ENCODE results near the gene GSDMA. TPM values are rescaled to one million over a fixed set of nuclear protein-coding genes. Genes with fewer than 3 reads are reported as not detected.

The GSDMA gene
- total RNA-seq, 1 experiment from 2014 or later: not detected

DNA sequence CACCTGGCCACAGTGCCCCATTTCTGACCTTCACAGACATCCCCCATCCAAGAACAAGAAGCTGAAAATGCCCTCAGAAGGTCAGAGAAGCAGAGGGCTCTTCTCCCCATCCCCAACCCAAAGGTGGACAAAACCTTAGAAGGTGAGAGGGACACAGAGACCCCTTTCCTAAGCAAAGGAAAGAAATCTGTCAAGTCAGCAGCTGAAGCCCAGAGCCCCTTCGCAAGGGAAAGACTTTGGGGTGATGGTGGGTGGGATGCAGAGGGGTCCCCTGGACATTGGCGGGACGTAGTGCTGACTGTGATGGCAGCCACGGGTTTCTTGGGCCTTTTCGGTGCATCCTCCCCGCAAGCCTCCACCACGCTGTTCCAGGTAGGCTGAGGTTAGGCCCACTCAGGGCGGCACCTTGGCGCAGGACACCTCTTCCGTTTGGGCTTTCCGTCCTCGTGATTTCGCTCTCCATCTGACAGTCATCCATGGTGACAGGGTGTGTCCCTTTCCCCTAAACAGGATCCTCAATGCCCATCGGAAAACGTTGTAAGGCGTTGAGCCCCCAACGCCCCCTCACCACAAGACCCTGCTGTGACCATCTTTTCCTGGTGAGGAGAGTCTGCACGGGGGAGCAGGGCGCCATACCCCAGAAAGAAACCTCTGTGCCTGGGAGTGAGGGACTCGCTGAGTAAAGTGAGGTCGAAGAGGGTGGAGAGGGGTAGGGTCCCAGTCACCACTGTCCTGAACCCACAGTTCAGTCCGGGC lies 10.7 kb upstream of the GSDMA start:
- no peak overlapping the region for H3K9ac ChIP-seq (ENCODE audit: extremely low read depth, insufficient read length, low read length)

More for the DNA sequence above, 10.7 kb upstream of the GSDMA start:
- Histone ChIP-seq H3K27ac (ENCODE audit: insufficient read length, low read depth, low read length) (no peak overlapping the region), H3K27me3 (ENCODE audit: insufficient read depth, low read length) (no peaks in the 10 kb centered on the region), H3K23ac (ENCODE audit: insufficient read length, low read depth, low read length) (no peak overlapping the region), H3K18ac (ENCODE audit: insufficient read length, low read depth, low read length) (peak overlapping the region; percentile 59), H3K79me1 (ENCODE audit: insufficient read depth, low read depth, low read length, poor library complexity, severe bottlenecking) (no peaks in the 10 kb centered on the region), H3K4me1 (ENCODE audit: insufficient read depth, low read length) (peaks cover 2% of the 10 kb centered on the region; the same call in 1 of the 2 replicates), H3K9me3 (ENCODE audit: control insufficient read depth, low read depth, low read length) (no peaks in the 10 kb centered on the region), H2BK12ac (ENCODE audit: insufficient read length, low read depth, low read length) (no peak overlapping the region), H3K4me2 (ENCODE audit: insufficient read depth, insufficient read length, low read length) (peak overlapping the region; percentile 58), H3K56ac (ENCODE audit: insufficient read length, low read depth, low read length) (no peak overlapping the region), H4K5ac (ENCODE audit: insufficient read length, low read depth, low read length) (no peak overlapping the region), H2AFZ (ENCODE audit: low read length) (no peak overlapping the region), H2BK120ac (ENCODE audit: low read depth, low read length, poor library complexity, severe bottlenecking) (no peak overlapping the region), H2BK15ac (ENCODE audit: low read depth, low read length) (no peak overlapping the region), H3K14ac (ENCODE audit: insufficient read depth, low read length) (peak overlapping the region; percentile 49; the same call in 1 of the 2 replicates), H3K23me2 (ENCODE audit: insufficient read length, low read depth, low read length, poor library complexity, severe bottlenecking) (peaks cover 8% of the 10 kb centered on the region), H2BK5ac (ENCODE audit: insufficient read length, low read length) (no peak overlapping the region), H3K4ac (ENCODE audit: low read depth, low read length) (no peak overlapping the region), H4K20me1 (ENCODE audit: control insufficient read depth, insufficient read depth, insufficient read length) (no peaks in the 10 kb centered on the region), H3K79me2 (ENCODE audit: insufficient read depth, low read length) (no peaks in the 10 kb centered on the region), H4K91ac (ENCODE audit: insufficient read length, low read depth, low read length) (no peak overlapping the region), H2BK20ac (ENCODE audit: low read depth, low read length, poor library complexity, severe bottlenecking) (no peak overlapping the region), H3T11ph (ENCODE audit: low read length) (no peak overlapping the region), H4K8ac (replicated peaks; ENCODE audit: insufficient read length, low read depth, low read length) (no peak overlapping the region), H2AK5ac (ENCODE audit: insufficient read length, low read length) (no peak overlapping the region)
- Mint-ChIP-seq H3K4me3 (peak overlapping the region; percentile 60 to 71), H3K4me1 (peaks cover 23 to 28% of the 10 kb centered on the region in 2 experiments), H3K27me3 (ENCODE audit: low read depth) (peaks cover 18% of the 10 kb centered on the region), H3K36me3 (ENCODE audit: insufficient read depth in 1 of 3, low read depth in 3 of 3) (no peaks in the 10 kb centered on the region), H3K9me3 (no peaks in the 10 kb centered on the region; a peak in 1 of 5 replicates), H3K27ac (peak overlapping the region in 1 of 3 experiments; percentile 57; a peak in 4 of 7 replicates)
- no CpG with 5 or more reads among the region's 22 CpGs for WGBS (ENCODE audit: extremely low coverage, insufficient read length, low lambda C conversion rate)
- no peak for DNase-seq
- TF ChIP-seq CTCF (conservative IDR thresholded peaks at IDR 0.05): no peak

Measured in H9 (cell line).